RWPE2 (cell line): ENCODE data around the gene ANAPC13.

ENCODE experiments used
- ATAC-seq: fragments of 200-7000 bp; cut with Tn5 transposase; 3 replicates; pipeline ENCODE4 v1.9.1; 2021; ENCODE audit warnings: low read depth
- DNase-seq: peaks from one replicate; pipeline ENCODE4 v3.0.0-alpha.2; 2020; ENCODE audit warnings: low spot score
- H3K27ac ChIP-seq: fragments of 450-650 bp; 2 replicates; pipeline ENCODE4 v1.5.1; 2017; ENCODE audit warnings: mild to moderate bottlenecking; ENCODE audit not compliant: poor library complexity, severe bottlenecking
- H3K27me3 ChIP-seq: fragments of 250-450 bp; sonication (Bioruptor Pico); 2 replicates; pipeline ENCODE4 v1.5.1; 2021; ENCODE audit warnings: mild to moderate bottlenecking, moderate library complexity; ENCODE audit not compliant: insufficient read depth, poor library complexity, severe bottlenecking
- H3K36me3 ChIP-seq: fragments of 250-450 bp; sonication (Bioruptor Pico); 2 replicates; pipeline ENCODE4 v1.5.1; 2020; ENCODE audit warnings: low read depth, mild to moderate bottlenecking, moderate library complexity
- H3K4me1 ChIP-seq: fragments of 250-450 bp; sonication (Bioruptor Pico); 2 replicates; pipeline ENCODE4 v1.5.1; 2021; ENCODE audit warnings: mild to moderate bottlenecking, moderate library complexity; ENCODE audit not compliant: insufficient read depth, poor library complexity, severe bottlenecking
- H3K4me3 ChIP-seq: fragments of 250-450 bp; sonication (Bioruptor Pico); 2 replicates; pipeline ENCODE4 v1.5.1; 2021; ENCODE audit warnings: mild to moderate bottlenecking, moderate library complexity; ENCODE audit not compliant: severe bottlenecking
- H3K9me3 ChIP-seq: fragments of 250-450 bp; sonication (Bioruptor Pico); 2 replicates; pipeline ENCODE4 v1.5.1; 2021; ENCODE audit warnings: mild to moderate bottlenecking, moderate library complexity; ENCODE audit not compliant: severe bottlenecking
- TF ChIP-seq, protein P1 (sequence below): fragments of 450-650 bp; IDR thresholded peaks from one replicate; pipeline ENCODE4 v1.5.1; 2017; ENCODE audit warnings: mild to moderate bottlenecking, moderate library complexity; ENCODE audit not compliant: poor library complexity, severe bottlenecking

Gene ANAPC13

DNA sequence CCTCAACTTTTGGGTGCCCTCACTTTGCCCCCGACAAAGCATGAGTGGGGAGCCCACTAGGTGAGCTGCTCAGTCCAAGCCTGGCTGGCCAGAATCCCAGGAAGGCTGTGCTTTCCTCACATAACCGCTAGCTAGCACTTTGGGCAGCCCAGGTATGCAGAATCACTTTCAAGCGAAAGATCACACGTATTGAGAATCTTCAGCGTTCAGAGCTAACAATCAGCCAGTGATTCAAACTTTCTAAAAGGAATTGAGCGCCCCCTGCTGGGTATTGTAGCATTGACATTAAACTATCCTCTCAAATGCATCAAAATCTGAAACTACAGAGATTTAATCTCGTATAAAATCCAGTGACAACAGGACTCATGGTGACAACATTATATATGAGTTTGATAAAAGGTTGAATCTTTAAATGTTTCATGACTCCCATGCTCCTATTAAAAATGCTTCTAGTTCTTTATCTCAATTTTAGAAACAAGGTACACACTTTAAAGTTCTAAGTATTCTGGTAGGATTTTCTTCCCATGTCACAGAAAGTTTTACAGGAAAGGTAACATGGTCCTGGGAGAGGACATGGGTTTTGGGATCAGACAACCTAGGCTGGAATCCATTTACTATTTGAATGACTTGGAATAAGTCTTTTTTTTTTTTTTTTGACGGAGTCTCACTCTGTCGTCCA is 11.8 kb downstream of the ANAPC13 start:
- Histone ChIP-seq H3K9me3 (no peaks in the 10 kb centered on the region), H3K4me1 (peaks cover 44% of the 10 kb centered on the region), H3K27me3 (no peaks in the 10 kb centered on the region), H3K36me3 (peaks cover 24% of the 10 kb centered on the region), H3K27ac (peak overlapping the region; percentile 66), H3K4me3 (no peak overlapping the region)
- DNase-seq (peak; percentile 74), ATAC-seq (peak; percentile 76)
- TF ChIP-seq, protein P1, sequence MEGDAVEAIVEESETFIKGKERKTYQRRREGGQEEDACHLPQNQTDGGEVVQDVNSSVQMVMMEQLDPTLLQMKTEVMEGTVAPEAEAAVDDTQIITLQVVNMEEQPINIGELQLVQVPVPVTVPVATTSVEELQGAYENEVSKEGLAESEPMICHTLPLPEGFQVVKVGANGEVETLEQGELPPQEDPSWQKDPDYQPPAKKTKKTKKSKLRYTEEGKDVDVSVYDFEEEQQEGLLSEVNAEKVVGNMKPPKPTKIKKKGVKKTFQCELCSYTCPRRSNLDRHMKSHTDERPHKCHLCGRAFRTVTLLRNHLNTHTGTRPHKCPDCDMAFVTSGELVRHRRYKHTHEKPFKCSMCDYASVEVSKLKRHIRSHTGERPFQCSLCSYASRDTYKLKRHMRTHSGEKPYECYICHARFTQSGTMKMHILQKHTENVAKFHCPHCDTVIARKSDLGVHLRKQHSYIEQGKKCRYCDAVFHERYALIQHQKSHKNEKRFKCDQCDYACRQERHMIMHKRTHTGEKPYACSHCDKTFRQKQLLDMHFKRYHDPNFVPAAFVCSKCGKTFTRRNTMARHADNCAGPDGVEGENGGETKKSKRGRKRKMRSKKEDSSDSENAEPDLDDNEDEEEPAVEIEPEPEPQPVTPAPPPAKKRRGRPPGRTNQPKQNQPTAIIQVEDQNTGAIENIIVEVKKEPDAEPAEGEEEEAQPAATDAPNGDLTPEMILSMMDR = peak; percentile 89

DNA sequence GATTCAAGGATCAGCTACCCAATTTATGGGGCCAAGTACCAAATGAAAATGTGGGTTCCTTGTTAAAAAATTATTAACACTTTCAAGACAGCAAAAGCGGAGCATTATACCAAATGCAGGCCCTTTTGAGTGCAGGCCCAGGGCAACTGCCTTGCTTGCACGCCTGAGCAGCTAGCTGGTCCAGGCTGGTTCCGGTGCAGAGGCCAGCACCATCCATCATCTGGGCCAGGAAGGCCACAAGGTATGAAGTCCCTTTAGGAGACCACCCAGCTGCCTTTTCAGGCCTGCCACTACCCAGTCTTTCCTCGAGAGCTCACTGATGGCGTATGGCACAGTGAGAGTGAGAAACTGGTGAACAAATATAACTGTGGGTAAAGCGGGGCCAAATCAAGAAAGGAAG is 13.0 kb downstream of the ANAPC13 start:
- ATAC-seq (no peak), DNase-seq (no peak)

GRCh38 chr3:134471521-134472193 is 14.1 kb downstream of the ANAPC13 start:
- H3K27me3 ChIP-seq = no peaks in the 10 kb centered on the region
- no peak overlapping the region for H3K4me3 ChIP-seq
- H3K27ac ChIP-seq = peak overlapping the region; percentile 66
- peaks cover under 1% of the 10 kb centered on the region for H3K36me3 ChIP-seq
- no peaks in the 10 kb centered on the region for H3K9me3 ChIP-seq
- TF ChIP-seq, protein P1 = no peak
- DNase-seq (no peak), ATAC-seq (peak; percentile 63)
- H3K4me1 ChIP-seq = peaks cover 33% of the 10 kb centered on the region

More for the DNA sequence above, 13.0 kb downstream of the ANAPC13 start:
- H3K9me3 ChIP-seq = no peaks in the 10 kb centered on the region
- H3K27ac ChIP-seq = peak overlapping the region; percentile 66
- H3K4me3 ChIP-seq = no peak overlapping the region
- TF ChIP-seq, protein P1 = no peak
- peaks cover 13% of the 10 kb centered on the region for H3K36me3 ChIP-seq
- no peaks in the 10 kb centered on the region for H3K27me3 ChIP-seq
- peaks cover 44% of the 10 kb centered on the region for H3K4me1 ChIP-seq

DNA sequence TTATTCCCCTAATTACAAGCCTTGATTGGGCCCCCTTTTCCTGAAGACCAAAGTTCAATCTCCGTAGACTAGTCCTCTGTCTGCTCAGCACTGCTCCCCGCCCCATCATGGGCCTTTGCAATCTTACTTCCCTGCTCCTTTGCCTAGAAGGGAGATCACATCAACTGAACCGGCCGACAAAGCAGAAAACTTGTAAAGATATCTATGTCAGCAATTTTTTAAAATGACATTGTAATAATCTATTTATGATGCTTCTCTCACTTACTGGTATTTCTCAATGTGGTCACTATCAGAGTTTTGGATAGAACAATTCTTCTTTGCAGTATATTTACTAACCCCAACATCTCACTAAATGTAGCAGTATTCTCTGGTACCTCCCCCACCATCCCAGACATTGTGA is 17.3 kb downstream of the ANAPC13 start:
- H3K4me1 ChIP-seq = peaks cover 12% of the 10 kb centered on the region
- DNase-seq (no peak), ATAC-seq (no peak)
- H3K4me3 ChIP-seq = no peak overlapping the region
- H3K36me3 ChIP-seq = no peaks in the 10 kb centered on the region
- H3K27ac ChIP-seq = no peak overlapping the region
- H3K27me3 ChIP-seq = no peaks in the 10 kb centered on the region
- H3K9me3 ChIP-seq = no peaks in the 10 kb centered on the region
- TF ChIP-seq, protein P1 = no peak

- Histone ChIP-seq H3K4me3 (no peak overlapping the region), H3K36me3 (no peaks in the 10 kb centered on the region), H3K27me3 (no peaks in the 10 kb centered on the region), H3K4me1 (peaks cover 6% of the 10 kb centered on the region), H3K9me3 (no peaks in the 10 kb centered on the region), H3K27ac (no peak overlapping the region)
- DNase-seq (no peak), ATAC-seq (no peak)
- TF ChIP-seq, protein P1 = no peak
Observed at GRCh38 chr3:134466331-134466730, 19.5 kb downstream of the ANAPC13 start.
